Activated CD4-positive, alpha-beta memory T cell treated with anti-CD3 and anti-CD28 coated beads for 36 hours (primary cell): ENCODE results near the gene NR1D2. TPM values are rescaled to one million over a fixed set of nuclear protein-coding genes. Genes with fewer than 3 reads are reported as not detected.

Experiments
- CTCF ChIA-PET: fragments of 350-600 bp; sonication (Branson Sonifier 250); formaldehyde crosslinking; loops from one replicate; lab custom pipeline; 2021; ENCODE audit warnings: antibody characterized with exemption, inconsistent platforms; lab: Charles Lee
- POLR2A ChIA-PET: fragments of 350-600 bp; sonication (Branson Sonifier 250); formaldehyde crosslinking; loops from one replicate; lab custom pipeline; 2021; ENCODE audit warnings: antibody characterized with exemption; lab: Charles Lee
- DNase-seq: peaks from one replicate; pipeline ENCODE4 v3.0.0-alpha.2; 2020
- H3K27ac Mint-ChIP-seq: one replicate; pipeline ENCODE4 v1.8.0; 2021; ENCODE audit warnings: mixed read lengths
- H3K27me3 Mint-ChIP-seq: one replicate; pipeline ENCODE4 v1.8.0; 2021; ENCODE audit warnings: mixed read lengths
- H3K36me3 Mint-ChIP-seq: one replicate; pipeline ENCODE4 v1.8.0; 2021; ENCODE audit warnings: mixed read lengths
- H3K4me1 Mint-ChIP-seq: one replicate; pipeline ENCODE4 v1.8.0; 2021; ENCODE audit warnings: low read depth, mixed read lengths
- H3K4me3 Mint-ChIP-seq: one replicate; pipeline ENCODE4 v1.8.0; 2021; ENCODE audit warnings: mild to moderate bottlenecking, mixed read lengths
- H3K9me3 Mint-ChIP-seq: one replicate; pipeline ENCODE4 v1.8.0; 2021; ENCODE audit warnings: mixed read lengths
- intact Hi-C: fragments of 100-400 bp; cut with micrococcal nuclease; formaldehyde crosslinking; loops from one replicate; pipeline ENCODE4 v1.15.1; 2023
- total RNA-seq, 2 experiments: library from RNA; stranded (reverse); gene quantifications; one replicate each; pipeline ENCODE4 v1.2.3, GENCODE V29; 2021

Gene NR1D2
- total RNA-seq, 2 experiments from 2014 or later: 5.4 to 5.9 TPM

DNA sequence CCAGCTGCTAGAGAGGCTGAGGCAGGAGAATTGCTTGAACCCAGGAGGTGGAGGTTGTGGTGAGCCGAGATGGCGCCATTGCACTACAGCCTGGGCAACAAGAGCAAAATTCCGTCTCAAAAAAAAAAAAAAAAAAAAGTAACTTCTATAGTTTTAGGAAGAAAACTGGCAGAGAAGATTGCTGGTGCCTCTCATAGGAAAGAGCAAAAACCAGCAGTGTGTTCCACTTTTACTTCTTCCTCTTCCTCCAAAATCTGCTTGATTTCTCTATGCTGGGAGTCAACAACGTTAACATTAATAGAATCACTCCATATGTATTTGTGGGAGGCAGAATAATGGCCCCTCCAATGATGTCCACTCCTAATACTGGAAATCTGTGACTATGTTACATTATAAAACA lies 12.5 kb upstream of the NR1D2 start:
- no peak overlapping the region for H3K27ac Mint-ChIP-seq
- H3K4me3 Mint-ChIP-seq: no peak overlapping the region
- intact Hi-C loops: no loop called here
- H3K9me3 Mint-ChIP-seq: no peaks in the 10 kb centered on the region
- POLR2A ChIA-PET: no interaction called here
- H3K4me1 Mint-ChIP-seq: no peaks in the 10 kb centered on the region
- no peaks in the 10 kb centered on the region for H3K36me3 Mint-ChIP-seq
- H3K27me3 Mint-ChIP-seq: no peaks in the 10 kb centered on the region
- DNase-seq: no peak
- CTCF ChIA-PET: no interaction called here

DNA sequence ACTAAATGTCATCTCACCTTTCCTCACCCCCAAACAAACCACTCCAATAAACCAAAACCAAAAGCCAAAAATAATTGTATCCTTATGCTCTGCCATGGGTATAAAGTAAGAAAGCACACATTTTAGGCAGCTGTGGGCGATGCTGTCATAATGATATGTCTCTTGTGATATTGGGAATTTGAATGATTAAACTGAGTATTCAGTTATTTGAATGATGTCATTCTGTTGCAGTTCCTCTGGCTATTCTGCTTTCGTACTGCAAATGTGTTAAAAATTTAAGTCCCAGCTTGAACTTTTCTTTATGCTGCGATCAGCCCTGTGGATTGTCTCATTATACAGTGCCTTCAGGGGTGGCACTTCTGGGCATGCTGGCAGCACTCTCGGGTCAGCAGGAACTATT lies 10.8 kb upstream of the NR1D2 start:
- Mint-ChIP-seq H3K4me3 (no peak overlapping the region), H3K27ac (no peak overlapping the region), H3K9me3 (no peaks in the 10 kb centered on the region), H3K4me1 (no peaks in the 10 kb centered on the region), H3K27me3 (no peaks in the 10 kb centered on the region), H3K36me3 (no peaks in the 10 kb centered on the region)
- CTCF ChIA-PET: no interaction called here
- POLR2A ChIA-PET: no interaction called here
- DNase-seq: no peak
- intact Hi-C loops: no loop called here

- intact Hi-C loops: no loop called here
- no peaks in the 10 kb centered on the region for H3K36me3 Mint-ChIP-seq
- ChIA-PET POLR2A (no interaction called here), CTCF (no interaction called here)
- no peaks in the 10 kb centered on the region for H3K4me1 Mint-ChIP-seq
- H3K4me3 Mint-ChIP-seq: no peak overlapping the region
- H3K27ac Mint-ChIP-seq: no peak overlapping the region
- no peaks in the 10 kb centered on the region for H3K27me3 Mint-ChIP-seq
- H3K9me3 Mint-ChIP-seq: no peaks in the 10 kb centered on the region
- no peak for DNase-seq
Observed at GRCh38 chr3:23937296-23937695, 7.8 kb upstream of the NR1D2 start.

DNA sequence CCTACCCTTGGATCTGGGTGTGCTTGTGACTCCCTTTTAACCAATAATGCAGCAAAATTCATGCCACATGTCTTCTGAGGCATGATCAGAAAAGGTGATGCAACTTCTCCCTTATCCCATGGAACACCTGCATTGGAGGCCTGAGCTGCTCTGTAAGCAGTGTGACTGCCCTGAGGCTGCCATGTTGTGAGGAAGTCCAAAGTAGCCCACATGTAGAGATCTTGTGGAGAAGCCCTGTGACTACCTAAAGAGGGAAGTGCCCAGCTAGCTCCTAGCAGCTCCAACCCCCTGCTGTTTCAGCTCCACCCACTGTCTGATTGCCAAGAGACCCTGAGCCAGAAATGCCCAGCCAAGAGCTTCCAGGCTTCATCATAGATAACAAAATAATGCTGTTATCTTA lies 6.4 kb upstream of the NR1D2 start:
- Mint-ChIP-seq H3K27me3 (no peaks in the 10 kb centered on the region), H3K27ac (no peak overlapping the region), H3K4me3 (no peak overlapping the region), H3K4me1 (no peaks in the 10 kb centered on the region), H3K36me3 (no peaks in the 10 kb centered on the region), H3K9me3 (no peaks in the 10 kb centered on the region)
- ChIA-PET CTCF (no interaction called here), POLR2A (no interaction called here)
- intact Hi-C loops: no loop called here
- no peak for DNase-seq

DNA sequence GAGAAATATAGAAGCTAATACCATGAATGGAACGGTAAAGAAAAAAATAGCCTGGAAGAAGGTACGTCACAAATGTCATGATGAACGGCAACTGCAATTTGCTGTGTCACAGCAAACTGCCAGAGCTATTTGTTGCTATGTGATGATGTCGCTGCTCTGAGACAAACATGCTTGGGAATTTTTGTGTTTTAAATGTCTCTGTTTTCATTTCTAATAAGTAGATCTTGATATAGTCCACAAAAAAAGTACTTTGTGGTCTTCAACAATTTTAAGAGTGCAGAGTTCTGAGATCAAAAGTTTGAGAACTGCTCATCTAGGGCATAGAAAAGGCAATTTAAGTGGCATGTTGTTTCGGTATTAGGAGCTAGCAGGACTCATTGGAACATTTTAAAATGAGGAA lies 4.3 kb upstream of the NR1D2 start:
- Mint-ChIP-seq H3K4me1 (peaks cover 8% of the 10 kb centered on the region), H3K9me3 (no peaks in the 10 kb centered on the region), H3K27me3 (peaks cover 3% of the 10 kb centered on the region), H3K4me3 (no peak overlapping the region), H3K36me3 (no peaks in the 10 kb centered on the region), H3K27ac (no peak overlapping the region)
- POLR2A ChIA-PET: interaction anchor here (0.7 kb wide), 1 partner anchor 22 kb away, joined by 3 read pairs; no protein-coding TSS in a partner anchor
- CTCF ChIA-PET: no interaction called here
- intact Hi-C loops: loop anchor here (10.0 kb wide), 1 partner anchor 1844 kb away; the partner anchor contains the start of gene NGLY1
- no peak for DNase-seq

GRCh38 chr3:23941440-23941839 lies 3.6 kb upstream of the NR1D2 start:
- POLR2A ChIA-PET: no interaction called here
- Mint-ChIP-seq H3K4me3 (no peak overlapping the region), H3K36me3 (no peaks in the 10 kb centered on the region), H3K9me3 (no peaks in the 10 kb centered on the region), H3K27me3 (peaks cover 3% of the 10 kb centered on the region), H3K27ac (no peak overlapping the region), H3K4me1 (peaks cover 8% of the 10 kb centered on the region)
- intact Hi-C loops: loop anchor here (10.0 kb wide), 1 partner anchor 1843 kb away; the partner anchor contains the start of gene NGLY1
- CTCF ChIA-PET: no interaction called here
- no peak for DNase-seq

DNA sequence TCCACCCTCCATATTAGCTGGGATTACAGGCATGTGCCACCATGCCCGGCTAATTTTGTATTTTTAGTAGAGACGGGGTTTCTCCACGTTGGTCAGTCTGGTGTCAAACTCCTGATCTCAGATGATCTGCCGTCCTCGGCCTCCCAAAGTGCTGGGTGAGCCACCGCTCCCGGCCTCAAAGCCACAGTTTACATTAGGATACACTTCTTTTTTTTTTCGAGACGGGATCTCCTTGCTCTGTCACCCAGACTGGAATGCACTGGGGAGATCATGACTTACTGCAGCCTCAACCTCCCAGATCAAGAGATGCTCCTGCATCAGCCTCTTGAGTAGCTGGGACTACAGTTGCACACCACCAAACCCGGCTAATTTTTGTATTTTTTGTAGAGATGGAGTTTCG lies 2.5 kb upstream of the NR1D2 start:
- CTCF ChIA-PET: no interaction called here
- DNase-seq: no peak
- Mint-ChIP-seq H3K9me3 (no peaks in the 10 kb centered on the region), H3K4me1 (peaks cover 14% of the 10 kb centered on the region), H3K4me3 (no peak overlapping the region), H3K36me3 (no peaks in the 10 kb centered on the region), H3K27me3 (peaks cover 3% of the 10 kb centered on the region), H3K27ac (no peak overlapping the region)
- POLR2A ChIA-PET: no interaction called here
- intact Hi-C loops: loop anchor here (10.0 kb wide), 1 partner anchor 1842 kb away; the partner anchor contains the start of gene NGLY1

- DNase-seq: no peak
- Mint-ChIP-seq H3K27ac (peak overlapping the region; percentile 38), H3K27me3 (peaks cover 3% of the 10 kb centered on the region), H3K4me3 (peak overlapping the region; percentile 79), H3K9me3 (no peaks in the 10 kb centered on the region), H3K4me1 (peaks cover 27% of the 10 kb centered on the region), H3K36me3 (no peaks in the 10 kb centered on the region)
- POLR2A ChIA-PET: interaction anchor here (2.0 kb wide), 1 partner anchor 27 kb away, joined by 20 read pairs; the partner anchor contains the start of genes NKIRAS1 and RPL15
- intact Hi-C loops: loop anchor here (2.0 to 10.0 kb wide), 2 partner anchors 133 to 1841 kb away; partner anchors contain the start of gene NGLY1
- CTCF ChIA-PET: interaction anchor here (0.7 to 1.1 kb wide), 2 partner anchors 14 to 27 kb away, joined by 3 read pairs; no protein-coding TSS in a partner anchor
Observed at GRCh38 chr3:23944007-23944783, 891 bp upstream of the NR1D2 start.

GRCh38 chr3:23945663-23945912 lies 502 bp downstream of the NR1D2 start:
- POLR2A ChIA-PET: interaction anchor here (1.3 to 1.5 kb wide), 2 partner anchors 28 to 139 kb away, joined by 3 to 31 read pairs; partner anchors contain the start of genes NKIRAS1 and RPL15
- Mint-ChIP-seq H3K4me3 (peak overlapping the region; percentile 49), H3K36me3 (no peaks in the 10 kb centered on the region), H3K27ac (no peak overlapping the region), H3K9me3 (no peaks in the 10 kb centered on the region), H3K4me1 (peaks cover 41% of the 10 kb centered on the region), H3K27me3 (peaks cover 3% of the 10 kb centered on the region)
- CTCF ChIA-PET: no interaction called here
- intact Hi-C loops: loop anchor here (1.0 to 10.0 kb wide), 3 partner anchors 28 to 1839 kb away; partner anchors contain the start of genes NGLY1 and RPL15
- DNase-seq: no peak

GRCh38 chr3:23945913-23946687 lies 1.0 kb downstream of the NR1D2 start:
- ChIA-PET POLR2A (interaction anchor here (1.0 to 1.5 kb wide), 3 partner anchors 19 to 139 kb away, joined by 3 to 31 read pairs (median 4); partner anchors contain the start of genes NKIRAS1 and RPL15), CTCF (interaction anchor here (1.0 kb wide), 1 partner anchor 58 kb away, joined by 3 read pairs; no protein-coding TSS in a partner anchor)
- no peaks in the 10 kb centered on the region for H3K9me3 Mint-ChIP-seq
- H3K4me1 Mint-ChIP-seq: peaks cover 46% of the 10 kb centered on the region
- peak overlapping the region; percentile 87 for H3K4me3 Mint-ChIP-seq
- peak; percentile 98 for DNase-seq
- intact Hi-C loops: loop anchor here (1.0 to 10.0 kb wide), 4 partner anchors 13 to 1839 kb away; partner anchors contain the start of genes NGLY1 and RPL15
- no peaks in the 10 kb centered on the region for H3K36me3 Mint-ChIP-seq
- H3K27ac Mint-ChIP-seq: peak overlapping the region; percentile 96
- H3K27me3 Mint-ChIP-seq: peaks cover 3% of the 10 kb centered on the region

DNA sequence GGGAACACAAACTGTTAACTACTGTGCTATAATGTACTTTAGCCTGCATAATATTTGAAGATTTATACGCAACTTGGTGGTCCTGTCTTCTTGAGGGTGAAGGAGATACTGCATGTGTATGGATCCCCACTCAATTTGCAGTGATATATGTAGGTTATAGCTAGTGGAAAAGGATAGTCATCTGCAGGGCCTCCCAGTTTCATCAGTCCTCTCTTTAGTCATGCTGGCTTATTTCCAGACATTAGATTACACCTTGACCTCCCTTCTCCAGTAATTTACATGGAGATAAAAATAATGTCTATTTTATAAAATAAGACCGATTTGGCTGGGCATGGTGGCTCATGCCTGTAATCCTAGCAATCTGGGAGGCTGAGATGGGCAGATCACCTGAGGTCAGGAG lies 3.7 kb downstream of the NR1D2 start:
- intact Hi-C loops: loop anchor here (2.0 to 10.0 kb wide), 2 partner anchors 206 to 1836 kb away; partner anchors contain the start of gene NGLY1
- no peak overlapping the region for H3K4me3 Mint-ChIP-seq
- no peak overlapping the region for H3K27ac Mint-ChIP-seq
- H3K9me3 Mint-ChIP-seq: no peaks in the 10 kb centered on the region
- peaks cover 3% of the 10 kb centered on the region for H3K27me3 Mint-ChIP-seq
- H3K4me1 Mint-ChIP-seq: peaks cover 70% of the 10 kb centered on the region
- H3K36me3 Mint-ChIP-seq: no peaks in the 10 kb centered on the region
- no peak for DNase-seq
- POLR2A ChIA-PET: interaction anchor here (1.7 kb wide), 1 partner anchor 32 kb away, joined by 5 read pairs; the partner anchor contains the start of genes NKIRAS1 and RPL15
- CTCF ChIA-PET: no interaction called here
